ENCODE results near the gene RPA3.
"Not testable (repeated sequence)": the region's sequence is repeated elsewhere in the genome, so short reads cannot be mapped to it uniquely, and the experiment has no call there.

RPA3 gene

GRCh38 chr7:7671361-7671760, 47.0 kb downstream of the RPA3 start:
- Histone ChIP-seq H3K9me3 (ENCODE audit: insufficient read depth, low read depth, low read length) (no peaks in the 10 kb centered on the region), H3K9ac (ENCODE audit: low read depth, low read length) (no peak overlapping the region)

GRCh38 chr7:7670490-7670889, 47.9 kb downstream of the RPA3 start:
- Histone ChIP-seq H3K4me1 (ENCODE audit: insufficient read depth, low read length) (peaks cover 8% of the 10 kb centered on the region; the same call in 1 of the 2 replicates), H3K9ac (ENCODE audit: low read depth, low read length) (no peak overlapping the region), H3K27me3 (ENCODE audit: insufficient read depth, low read length) (no peaks in the 10 kb centered on the region), H3K9me3 (ENCODE audit: insufficient read depth, low read depth, low read length) (no peaks in the 10 kb centered on the region), H3K36me3 (ENCODE audit: insufficient read depth, low read length) (no peaks in the 10 kb centered on the region), H3K4me3 (ENCODE audit: low read length) (no peak overlapping the region), H3K27ac (ENCODE audit: low read depth, low read length) (no peak overlapping the region)
- WGBS: 88% methylated on average over 3 of the region's 3 CpGs

More at GRCh38 chr7:7671361-7671760, 47.0 kb downstream of the RPA3 start:
- H3K27me3 ChIP-seq (ENCODE audit: insufficient read depth, low read length): no peaks in the 10 kb centered on the region
- H3K27ac ChIP-seq (ENCODE audit: low read depth, low read length): no peak overlapping the region
- H3K36me3 ChIP-seq (ENCODE audit: insufficient read depth, low read length): no peaks in the 10 kb centered on the region
- WGBS: 100% methylated on average over 2 of the region's 3 CpGs
- H3K4me1 ChIP-seq (ENCODE audit: insufficient read depth, low read length): peaks cover 8% of the 10 kb centered on the region; the same call in 1 of the 2 replicates
- no peak overlapping the region for H3K4me3 ChIP-seq (ENCODE audit: low read length)

GRCh38 chr7:7668706-7669105, 49.7 kb downstream of the RPA3 start:
- Histone ChIP-seq H3K27ac (ENCODE audit: low read depth, low read length) (no peak overlapping the region), H3K4me1 (ENCODE audit: insufficient read depth, low read length) (peaks cover 23% of the 10 kb centered on the region), H3K4me3 (ENCODE audit: low read length) (no peak overlapping the region), H3K36me3 (ENCODE audit: insufficient read depth, low read length) (no peaks in the 10 kb centered on the region), H3K9ac (ENCODE audit: low read depth, low read length) (no peak overlapping the region), H3K9me3 (ENCODE audit: insufficient read depth, low read depth, low read length) (no peaks in the 10 kb centered on the region), H3K27me3 (ENCODE audit: insufficient read depth, low read length) (no peaks in the 10 kb centered on the region)
- 100% methylated on average over 1 of the region's 1 CpG for WGBS

- no peaks in the 10 kb centered on the region for H3K36me3 ChIP-seq (ENCODE audit: insufficient read depth, low read length)
- 96% methylated on average over 2 of the region's 2 CpGs for WGBS
Measured at GRCh38 chr7:7667187-7667586, 51.2 kb downstream of the RPA3 start.

GRCh38 chr7:7665031-7665430, 53.4 kb downstream of the RPA3 start:
- no CpG with 5 or more reads among the region's 1 CpG for WGBS
- H3K27me3 ChIP-seq (ENCODE audit: insufficient read depth, low read length): no peaks in the 10 kb centered on the region
- H3K9ac ChIP-seq (ENCODE audit: low read depth, low read length): no peak overlapping the region
- no peak overlapping the region for H3K27ac ChIP-seq (ENCODE audit: low read depth, low read length)
- H3K36me3 ChIP-seq (ENCODE audit: insufficient read depth, low read length): no peaks in the 10 kb centered on the region
- peaks cover 22% of the 10 kb centered on the region for H3K4me1 ChIP-seq (ENCODE audit: insufficient read depth, low read length)
- no peaks in the 10 kb centered on the region for H3K9me3 ChIP-seq (ENCODE audit: insufficient read depth, low read depth, low read length)
- H3K4me3 ChIP-seq (ENCODE audit: low read length): no peak overlapping the region

More at GRCh38 chr7:7667187-7667586, 51.2 kb downstream of the RPA3 start:
- no peak overlapping the region for H3K9ac ChIP-seq (ENCODE audit: low read depth, low read length)
- H3K4me3 ChIP-seq (ENCODE audit: low read length): no peak overlapping the region
- H3K27me3 ChIP-seq (ENCODE audit: insufficient read depth, low read length): no peaks in the 10 kb centered on the region
- H3K9me3 ChIP-seq (ENCODE audit: insufficient read depth, low read depth, low read length): no peaks in the 10 kb centered on the region
- no peak overlapping the region for H3K27ac ChIP-seq (ENCODE audit: low read depth, low read length)
- H3K4me1 ChIP-seq (ENCODE audit: insufficient read depth, low read length): peaks cover 30% of the 10 kb centered on the region

- Histone ChIP-seq H3K4me3 (ENCODE audit: low read length) (no peak overlapping the region), H3K36me3 (ENCODE audit: insufficient read depth, low read length) (no peaks in the 10 kb centered on the region), H3K27ac (ENCODE audit: low read depth, low read length) (peak overlapping the region; percentile 37; the same call in 1 of the 2 replicates), H3K4me1 (ENCODE audit: insufficient read depth, low read length) (peaks cover 22% of the 10 kb centered on the region), H3K27me3 (ENCODE audit: insufficient read depth, low read length) (no peaks in the 10 kb centered on the region), H3K9me3 (ENCODE audit: insufficient read depth, low read depth, low read length) (no peaks in the 10 kb centered on the region), H3K9ac (ENCODE audit: low read depth, low read length) (no peak overlapping the region)
- WGBS: 94% methylated on average over 3 of the region's 3 CpGs
Measured at GRCh38 chr7:7664291-7664690, 54.1 kb downstream of the RPA3 start.

- peaks cover 22% of the 10 kb centered on the region for H3K4me1 ChIP-seq (ENCODE audit: insufficient read depth, low read length)
- no peaks in the 10 kb centered on the region for H3K27me3 ChIP-seq (ENCODE audit: insufficient read depth, low read length)
- no peaks in the 10 kb centered on the region for H3K36me3 ChIP-seq (ENCODE audit: insufficient read depth, low read length)
- WGBS: 72% methylated on average over 6 of the region's 6 CpGs
- H3K4me3 ChIP-seq (ENCODE audit: low read length): no peak overlapping the region
- no peak overlapping the region for H3K9ac ChIP-seq (ENCODE audit: low read depth, low read length)
- no peaks in the 10 kb centered on the region for H3K9me3 ChIP-seq (ENCODE audit: insufficient read depth, low read depth, low read length)
- H3K27ac ChIP-seq (ENCODE audit: low read depth, low read length): no peak overlapping the region
Measured at GRCh38 chr7:7662527-7662926, 55.9 kb downstream of the RPA3 start.

GRCh38 chr7:7656459-7656858, 61.9 kb downstream of the RPA3 start:
- not testable (repeated sequence) for H3K36me3 ChIP-seq (ENCODE audit: insufficient read depth, low read length); H3K27ac ChIP-seq (ENCODE audit: low read depth, low read length); H3K4me1 ChIP-seq (ENCODE audit: insufficient read depth, low read length); H3K9me3 ChIP-seq (ENCODE audit: insufficient read depth, low read depth, low read length); H3K27me3 ChIP-seq (ENCODE audit: insufficient read depth, low read length); H3K4me3 ChIP-seq (ENCODE audit: low read length); H3K9ac ChIP-seq (ENCODE audit: low read depth, low read length)
- WGBS: 98% methylated on average over 3 of the region's 3 CpGs

- no peaks in the 10 kb centered on the region for H3K36me3 ChIP-seq (ENCODE audit: insufficient read depth, low read length)
- 96% methylated on average over 2 of the region's 4 CpGs for WGBS
- no peak overlapping the region for H3K9ac ChIP-seq (ENCODE audit: low read depth, low read length)
- H3K27me3 ChIP-seq (ENCODE audit: insufficient read depth, low read length): no peaks in the 10 kb centered on the region
- H3K9me3 ChIP-seq (ENCODE audit: insufficient read depth, low read depth, low read length): 0 out of 2 replicates have a peak, but pooled peaks cover 2% of the 10 kb centered on the region
- H3K27ac ChIP-seq (ENCODE audit: low read depth, low read length): no peak overlapping the region
- no peak overlapping the region for H3K4me3 ChIP-seq (ENCODE audit: low read length)
- H3K4me1 ChIP-seq (ENCODE audit: insufficient read depth, low read length): no peaks in the 10 kb centered on the region
Measured at GRCh38 chr7:7654964-7655715, 63.3 kb downstream of the RPA3 start.

- Histone ChIP-seq H3K4me1 (ENCODE audit: insufficient read depth, low read length) (no peaks in the 10 kb centered on the region), H3K36me3 (ENCODE audit: insufficient read depth, low read length) (no peaks in the 10 kb centered on the region), H3K9ac (ENCODE audit: low read depth, low read length) (no peak overlapping the region), H3K27ac (ENCODE audit: low read depth, low read length) (no peak overlapping the region), H3K4me3 (ENCODE audit: low read length) (no peak overlapping the region), H3K27me3 (ENCODE audit: insufficient read depth, low read length) (no peaks in the 10 kb centered on the region), H3K9me3 (ENCODE audit: insufficient read depth, low read depth, low read length) (0 out of 2 replicates have a peak, but pooled peaks cover 2% of the 10 kb centered on the region)
- 39% methylated on average over 2 of the region's 3 CpGs for WGBS
Measured at GRCh38 chr7:7653593-7654187, 64.7 kb downstream of the RPA3 start.

- Histone ChIP-seq H3K36me3 (ENCODE audit: insufficient read depth, low read length) (no peaks in the 10 kb centered on the region), H3K27me3 (ENCODE audit: insufficient read depth, low read length) (no peaks in the 10 kb centered on the region), H3K9me3 (ENCODE audit: insufficient read depth, low read depth, low read length) (0 out of 2 replicates have a peak, but pooled peaks cover 2% of the 10 kb centered on the region), H3K9ac (ENCODE audit: low read depth, low read length) (no peak overlapping the region), H3K4me3 (ENCODE audit: low read length) (no peak overlapping the region), H3K27ac (ENCODE audit: low read depth, low read length) (no peak overlapping the region), H3K4me1 (ENCODE audit: insufficient read depth, low read length) (no peaks in the 10 kb centered on the region)
- WGBS: no CpG with 5 or more reads among the region's 1 CpG
Measured at GRCh38 chr7:7652798-7653540, 65.4 kb downstream of the RPA3 start.
